ENCODE measurements around the gene WT1.

Gene WT1

GRCh38 chr11:32388871-32389770, 46.2 kb downstream of the WT1 start:
- H3K9me3 ChIP-seq (ENCODE audit: control insufficient read depth, low read length): no peaks in the 10 kb centered on the region
- H3K9ac ChIP-seq: no peak overlapping the region
- no peaks in the 10 kb centered on the region for H3K27me3 ChIP-seq (ENCODE audit: control insufficient read depth, insufficient read depth, low read length)
- no peak for TF ChIP-seq CTCF (IDR thresholded peaks at IDR 0.05)
- no peak overlapping the region for H2AFZ ChIP-seq
- no peak overlapping the region for H3K4me2 ChIP-seq (ENCODE audit: low read length)
- H3K79me2 ChIP-seq: no peaks in the 10 kb centered on the region
- H3K36me3 ChIP-seq (ENCODE audit: control insufficient read depth, insufficient read depth, low read length): no peaks in the 10 kb centered on the region
- H3K4me3 ChIP-seq (ENCODE audit: low read depth, low read length): no peak overlapping the region
- no peaks in the 10 kb centered on the region for H3K4me1 ChIP-seq
- no peak overlapping the region for H3K27ac ChIP-seq

- Histone ChIP-seq H3K27ac (no peak overlapping the region), H3K27me3 (ENCODE audit: control insufficient read depth, insufficient read depth, low read length) (no peaks in the 10 kb centered on the region), H3K79me2 (no peaks in the 10 kb centered on the region), H3K36me3 (ENCODE audit: control insufficient read depth, insufficient read depth, low read length) (no peaks in the 10 kb centered on the region), H2AFZ (no peak overlapping the region), H3K9me3 (ENCODE audit: control insufficient read depth, low read length) (no peaks in the 10 kb centered on the region), H3K4me1 (no peaks in the 10 kb centered on the region), H3K4me2 (ENCODE audit: low read length) (no peak overlapping the region), H3K9ac (no peak overlapping the region), H3K4me3 (ENCODE audit: low read depth, low read length) (no peak overlapping the region)
- TF ChIP-seq CTCF (IDR thresholded peaks at IDR 0.05): no peak
Observed at GRCh38 chr11:32388365-32388764, 47.0 kb downstream of the WT1 start.

GRCh38 chr11:32387411-32387810, 47.9 kb downstream of the WT1 start:
- H3K36me3 ChIP-seq (ENCODE audit: control insufficient read depth, insufficient read depth, low read length): no peaks in the 10 kb centered on the region
- H3K9me3 ChIP-seq (ENCODE audit: control insufficient read depth, low read length): no peaks in the 10 kb centered on the region
- no peak overlapping the region for H3K4me2 ChIP-seq (ENCODE audit: low read length)
- H3K4me1 ChIP-seq: no peaks in the 10 kb centered on the region
- H3K4me3 ChIP-seq (ENCODE audit: low read depth, low read length): no peak overlapping the region
- no peak overlapping the region for H3K27ac ChIP-seq
- H3K27me3 ChIP-seq (ENCODE audit: control insufficient read depth, insufficient read depth, low read length): no peaks in the 10 kb centered on the region
- no peak overlapping the region for H3K9ac ChIP-seq
- H2AFZ ChIP-seq: no peak overlapping the region
- no peak for TF ChIP-seq CTCF (IDR thresholded peaks at IDR 0.05)
- H3K79me2 ChIP-seq: no peaks in the 10 kb centered on the region

- H3K4me3 ChIP-seq (ENCODE audit: low read depth, low read length): no peak overlapping the region
- no peaks in the 10 kb centered on the region for H3K36me3 ChIP-seq (ENCODE audit: control insufficient read depth, insufficient read depth, low read length)
- no peaks in the 10 kb centered on the region for H3K9me3 ChIP-seq (ENCODE audit: control insufficient read depth, low read length)
- H3K4me1 ChIP-seq: no peaks in the 10 kb centered on the region
- no peak overlapping the region for H3K9ac ChIP-seq
- H3K79me2 ChIP-seq: no peaks in the 10 kb centered on the region
- H3K27me3 ChIP-seq (ENCODE audit: control insufficient read depth, insufficient read depth, low read length): no peaks in the 10 kb centered on the region
- H2AFZ ChIP-seq: no peak overlapping the region
- H3K4me2 ChIP-seq (ENCODE audit: low read length): no peak overlapping the region
- no peak overlapping the region for H3K27ac ChIP-seq
- no peak for TF ChIP-seq CTCF (IDR thresholded peaks at IDR 0.05)
Observed at GRCh38 chr11:32386770-32387377, 48.5 kb downstream of the WT1 start.
